Urinary bladder (tissue), 4 donors: ENCODE data around the gene GNG7. TPM values are rescaled to one million over a fixed set of nuclear protein-coding genes. Genes with fewer than 3 reads are reported as not detected.
"Not testable (repeated sequence)": the region's sequence is repeated elsewhere in the genome, so short reads cannot be mapped to it uniquely, and the experiment has no call there.

Experiments used
- DNase-seq: peaks from one replicate; pipeline ENCODE4 v3.0.0-alpha.2; 2015; ENCODE audit errors: extremely low spot score
- H3K27ac ChIP-seq: one replicate; pipeline ENCODE4 v1.5.1; 2013; ENCODE audit warnings: low read depth, mild to moderate bottlenecking, moderate library complexity
- H3K36me3 ChIP-seq: one replicate; pipeline ENCODE4 v1.6.1; 2013; ENCODE audit warnings: mild to moderate bottlenecking, moderate library complexity; ENCODE audit not compliant: insufficient read depth
- H3K4me1 ChIP-seq: one replicate; pipeline ENCODE4 v1.6.1; 2013; ENCODE audit warnings: mild to moderate bottlenecking, moderate library complexity; ENCODE audit not compliant: insufficient read depth
- H3K4me3 ChIP-seq: one replicate; pipeline ENCODE4 v1.5.1; 2013; ENCODE audit warnings: low read depth, low read length
- WGBS: extraction: QIAGEN DNeasy Blood & Tissue Kit; methylation state at CpG from one replicate; pipeline ENCODE4 v1.1.7; 2013; 5-methylcytosine and 5-hydroxymethylcytosine counted together
- polyA plus RNA-seq: library from polyadenylated mRNA; stranded (reverse); fragments of 200-250 nt; gene quantifications from one replicate; pipeline ENCODE4 v1.2.3, GENCODE V29; 2013
- total RNA-seq: library from RNA; depleted of rRNA; stranded (reverse); fragments of >200 nt; gene quantifications from one replicate; pipeline ENCODE4 v1.2.3, GENCODE V29; 2014
- donor health status: healthy with polysubstance abuse.
- donor health status: healthy.

The GNG7 gene
- total and polyA plus RNA-seq, 2 donors = 2.8 to 13.9 TPM

- 88% methylated on average over 21 of the region's 21 CpGs for WGBS
- DNase-seq = no peak
Measured at GRCh38 chr19:2569596-2570465, 132.7 kb downstream of the GNG7 start.

GRCh38 chr19:2567996-2568395, 134.5 kb downstream of the GNG7 start:
- Histone ChIP-seq H3K4me3 (no peak overlapping the region), H3K4me1 (no peaks in the 10 kb centered on the region), H3K27ac (no peak overlapping the region), H3K36me3 (no peaks in the 10 kb centered on the region)
- no peak for DNase-seq
- 79% methylated on average over 6 of the region's 6 CpGs for WGBS

More at GRCh38 chr19:2569596-2570465, 132.7 kb downstream of the GNG7 start:
- Histone ChIP-seq H3K4me3 (no peak overlapping the region), H3K4me1 (no peaks in the 10 kb centered on the region), H3K27ac (no peak overlapping the region), H3K36me3 (no peaks in the 10 kb centered on the region)

- WGBS = 70% methylated on average over 17 of the region's 17 CpGs
- Histone ChIP-seq H3K4me1 (no peaks in the 10 kb centered on the region), H3K36me3 (no peaks in the 10 kb centered on the region), H3K4me3 (no peak overlapping the region), H3K27ac (no peak overlapping the region)
- DNase-seq = no peak
Measured at GRCh38 chr19:2567580-2567979, 134.9 kb downstream of the GNG7 start.

GRCh38 chr19:2563546-2563945, 138.9 kb downstream of the GNG7 start:
- H3K27ac ChIP-seq, H3K36me3 ChIP-seq, H3K4me3 ChIP-seq, DNase-seq, H3K4me1 ChIP-seq: not testable (repeated sequence)
- 89% methylated on average over 9 of the region's 9 CpGs for WGBS

GRCh38 chr19:2561895-2562294, 140.6 kb downstream of the GNG7 start:
- H3K27ac ChIP-seq = no peak overlapping the region
- no peak overlapping the region for H3K4me3 ChIP-seq
- WGBS = 67% methylated on average over 14 of the region's 14 CpGs
- H3K4me1 ChIP-seq = no peaks in the 10 kb centered on the region
- no peak for DNase-seq
- no peaks in the 10 kb centered on the region for H3K36me3 ChIP-seq

- H3K36me3 ChIP-seq = no peaks in the 10 kb centered on the region
- H3K4me3 ChIP-seq = no peak overlapping the region
- 89% methylated on average over 5 of the region's 5 CpGs for WGBS
- DNase-seq = no peak
- H3K27ac ChIP-seq = no peak overlapping the region
- no peaks in the 10 kb centered on the region for H3K4me1 ChIP-seq
Measured at GRCh38 chr19:2561221-2561620, 141.3 kb downstream of the GNG7 start.

- 94% methylated on average over 13 of the region's 13 CpGs for WGBS
- no peak for DNase-seq
Measured at GRCh38 chr19:2560369-2560768, 142.1 kb downstream of the GNG7 start.

GRCh38 chr19:2558543-2558942, 144.0 kb downstream of the GNG7 start:
- H3K4me1 ChIP-seq = no peaks in the 10 kb centered on the region
- H3K27ac ChIP-seq = no peak overlapping the region
- H3K4me3 ChIP-seq = no peak overlapping the region
- WGBS = 98% methylated on average over 2 of the region's 2 CpGs
- no peak for DNase-seq
- H3K36me3 ChIP-seq = no peaks in the 10 kb centered on the region

More at GRCh38 chr19:2560369-2560768, 142.1 kb downstream of the GNG7 start:
- Histone ChIP-seq H3K27ac (no peak overlapping the region), H3K36me3 (no peaks in the 10 kb centered on the region), H3K4me3 (no peak overlapping the region), H3K4me1 (no peaks in the 10 kb centered on the region)

GRCh38 chr19:2558131-2558530, 144.4 kb downstream of the GNG7 start:
- not testable (repeated sequence) for H3K36me3 ChIP-seq, H3K4me3 ChIP-seq, H3K4me1 ChIP-seq, H3K27ac ChIP-seq, DNase-seq
- WGBS = 78% methylated on average over 7 of the region's 7 CpGs

GRCh38 chr19:2557093-2557440, 145.4 kb downstream of the GNG7 start:
- WGBS = 95% methylated on average over 17 of the region's 17 CpGs
- Histone ChIP-seq H3K4me3 (no peak overlapping the region), H3K27ac (no peak overlapping the region), H3K4me1 (no peaks in the 10 kb centered on the region), H3K36me3 (no peaks in the 10 kb centered on the region)
- DNase-seq = no peak

- no peaks in the 10 kb centered on the region for H3K36me3 ChIP-seq
- 70% methylated on average over 37 of the region's 37 CpGs for WGBS
- no peak overlapping the region for H3K4me3 ChIP-seq
- no peak overlapping the region for H3K27ac ChIP-seq
- no peaks in the 10 kb centered on the region for H3K4me1 ChIP-seq
- no peak for DNase-seq
Measured at GRCh38 chr19:2556221-2557092, 146.0 kb downstream of the GNG7 start.

- H3K4me1 ChIP-seq = no peaks in the 10 kb centered on the region
- H3K4me3 ChIP-seq = no peak overlapping the region
- no peak for DNase-seq
- WGBS = 79% methylated on average over 42 of the region's 42 CpGs
- H3K36me3 ChIP-seq = no peaks in the 10 kb centered on the region
- H3K27ac ChIP-seq = no peak overlapping the region
Measured at GRCh38 chr19:2555422-2556220, 146.9 kb downstream of the GNG7 start.

- DNase-seq = no peak
- H3K4me1 ChIP-seq = no peaks in the 10 kb centered on the region
- H3K27ac ChIP-seq = no peak overlapping the region
- H3K4me3 ChIP-seq = no peak overlapping the region
- H3K36me3 ChIP-seq = no peaks in the 10 kb centered on the region
- WGBS = 39% methylated on average over 6 of the region's 6 CpGs
Measured at GRCh38 chr19:2554856-2555255, 147.6 kb downstream of the GNG7 start.
